Skeletal muscle satellite cell (primary cell): ENCODE data around the gene SSBP3.

Experiments used
- H3K27me3 ChIP-seq: 2 replicates; pipeline ENCODE4 v1.7.0; 2013; ENCODE audit warnings: low read length; ENCODE audit not compliant: control insufficient read depth, insufficient read depth
- H3K36me3 ChIP-seq: 2 replicates; pipeline ENCODE4 v1.7.0; 2013; ENCODE audit warnings: mild to moderate bottlenecking, control low read depth, low read length; ENCODE audit not compliant: insufficient read depth
- H3K4me1 ChIP-seq: 2 replicates; pipeline ENCODE4 v1.7.0; 2013; ENCODE audit warnings: low read length; ENCODE audit not compliant: control insufficient read depth, insufficient read depth
- H3K4me2 ChIP-seq: 2 replicates; pipeline ENCODE4 v1.7.0; 2013; ENCODE audit warnings: mild to moderate bottlenecking, low read length
- H3K4me3 ChIP-seq: 2 replicates; pipeline ENCODE4 v1.7.0; 2013; ENCODE audit warnings: low read length
- H3K9ac ChIP-seq: 2 replicates; pipeline ENCODE4 v1.7.0; 2013; ENCODE audit warnings: mild to moderate bottlenecking, low read depth, low read length, moderate library complexity
- H3K9me3 ChIP-seq: replicated peaks from 2 replicates; pipeline ENCODE4 v1.7.0; 2013; ENCODE audit warnings: mild to moderate bottlenecking, control low read depth, low read length

Gene SSBP3

DNA sequence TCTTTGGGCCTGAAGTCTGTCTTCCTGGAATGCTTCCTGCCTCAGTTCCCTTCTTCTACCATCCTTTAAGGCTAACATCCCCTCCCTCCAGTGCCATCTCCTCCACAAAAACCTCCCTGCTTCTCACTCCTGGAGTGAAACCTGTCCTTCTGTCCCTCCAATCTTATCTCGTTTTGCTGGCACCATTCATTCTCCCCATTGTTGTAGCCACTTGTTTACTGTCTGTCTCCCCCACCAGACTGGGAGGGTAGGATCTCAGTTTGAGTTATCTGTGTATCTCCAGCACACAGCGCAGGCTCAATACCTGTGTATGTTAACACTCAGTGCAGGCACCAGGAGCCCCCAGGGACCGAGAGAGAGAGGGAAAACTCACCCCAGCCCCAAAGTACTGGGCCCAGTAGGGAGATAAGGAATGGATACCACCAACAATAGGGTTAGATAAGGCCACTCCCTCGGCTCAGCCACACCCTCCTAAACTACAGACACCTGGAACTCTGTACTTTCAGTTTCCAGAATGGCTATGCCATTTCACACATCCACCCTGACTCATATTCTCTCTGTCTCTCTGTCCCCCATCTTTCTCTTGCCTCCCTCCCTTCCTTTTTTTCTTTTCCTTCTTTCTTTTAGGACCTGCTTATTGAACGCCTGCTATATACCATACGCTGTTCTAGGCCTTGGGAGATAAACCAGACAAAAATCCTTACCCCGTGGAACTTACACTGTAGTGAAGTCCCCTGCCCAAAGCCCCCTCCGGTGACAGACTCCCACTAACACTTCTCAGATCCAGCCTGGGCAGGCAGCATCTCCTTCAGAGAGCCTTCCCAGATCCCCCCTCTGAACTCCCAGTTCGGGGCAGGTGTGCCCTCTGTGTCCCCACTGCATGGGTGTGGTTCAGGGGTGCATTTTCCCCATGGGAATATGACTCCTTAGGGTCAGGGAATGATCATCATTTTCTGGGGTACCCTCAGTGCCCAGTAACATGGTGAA lies 3.3 kb upstream of the SSBP3 start:
- Histone ChIP-seq H3K9me3 (no peaks in the 10 kb centered on the region), H3K9ac (no peak overlapping the region), H3K4me1 (peaks cover 34% of the 10 kb centered on the region), H3K36me3 (no peaks in the 10 kb centered on the region), H3K4me3 (no peak overlapping the region), H3K27me3 (no peaks in the 10 kb centered on the region), H3K4me2 (no peak overlapping the region)

DNA sequence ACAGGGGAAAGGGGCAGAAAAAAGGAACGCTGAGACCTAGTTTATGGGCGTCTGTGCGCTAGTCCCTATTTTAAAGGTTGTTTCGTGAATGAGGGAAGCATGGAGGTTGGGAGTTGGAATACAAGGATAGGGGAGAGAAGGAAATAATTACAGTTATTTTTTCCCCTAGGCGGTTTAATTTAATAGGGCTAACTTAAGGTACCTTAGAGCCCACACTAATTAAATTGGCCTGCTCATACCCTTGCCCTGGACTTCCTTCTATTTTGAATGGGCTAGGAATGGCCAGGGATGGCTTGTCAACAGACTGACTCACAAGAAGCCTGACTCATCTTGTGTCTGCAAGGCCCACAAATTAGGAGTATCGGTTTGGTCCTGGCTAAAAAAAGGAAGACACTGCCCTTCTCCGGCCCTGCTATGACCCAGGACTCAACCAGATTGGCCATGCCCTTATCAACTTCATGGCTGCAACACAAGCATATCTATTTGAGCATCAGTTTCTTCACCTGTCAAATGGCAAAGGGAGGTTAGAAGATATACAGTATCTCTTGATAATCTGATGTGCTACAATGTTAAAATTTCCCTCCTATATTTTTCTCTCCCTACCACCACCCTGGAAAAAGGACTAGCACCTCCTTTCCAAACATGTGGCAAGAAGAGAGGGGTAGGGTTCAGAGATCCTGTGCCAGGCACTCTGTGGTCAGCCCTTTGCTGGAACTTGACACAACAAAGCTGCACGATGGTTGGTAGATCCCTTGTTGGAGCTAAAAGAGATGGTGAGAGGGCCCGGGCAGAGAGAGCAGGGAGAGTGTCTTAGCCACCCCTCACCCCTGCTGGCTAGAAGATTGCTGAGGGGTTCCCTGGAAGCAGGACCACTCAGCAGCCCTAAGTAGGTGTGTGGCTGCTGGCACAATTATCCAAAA lies 2.2 kb upstream of the SSBP3 start:
- no peaks in the 10 kb centered on the region for H3K27me3 ChIP-seq
- H3K4me2 ChIP-seq, result peak overlapping the region; percentile 98
- no peaks in the 10 kb centered on the region for H3K36me3 ChIP-seq
- peak overlapping the region; percentile 16 for H3K4me3 ChIP-seq
- H3K9ac ChIP-seq, result peak overlapping the region; percentile 2
- peaks cover 39% of the 10 kb centered on the region for H3K4me1 ChIP-seq
- H3K9me3 ChIP-seq, result no peaks in the 10 kb centered on the region

DNA sequence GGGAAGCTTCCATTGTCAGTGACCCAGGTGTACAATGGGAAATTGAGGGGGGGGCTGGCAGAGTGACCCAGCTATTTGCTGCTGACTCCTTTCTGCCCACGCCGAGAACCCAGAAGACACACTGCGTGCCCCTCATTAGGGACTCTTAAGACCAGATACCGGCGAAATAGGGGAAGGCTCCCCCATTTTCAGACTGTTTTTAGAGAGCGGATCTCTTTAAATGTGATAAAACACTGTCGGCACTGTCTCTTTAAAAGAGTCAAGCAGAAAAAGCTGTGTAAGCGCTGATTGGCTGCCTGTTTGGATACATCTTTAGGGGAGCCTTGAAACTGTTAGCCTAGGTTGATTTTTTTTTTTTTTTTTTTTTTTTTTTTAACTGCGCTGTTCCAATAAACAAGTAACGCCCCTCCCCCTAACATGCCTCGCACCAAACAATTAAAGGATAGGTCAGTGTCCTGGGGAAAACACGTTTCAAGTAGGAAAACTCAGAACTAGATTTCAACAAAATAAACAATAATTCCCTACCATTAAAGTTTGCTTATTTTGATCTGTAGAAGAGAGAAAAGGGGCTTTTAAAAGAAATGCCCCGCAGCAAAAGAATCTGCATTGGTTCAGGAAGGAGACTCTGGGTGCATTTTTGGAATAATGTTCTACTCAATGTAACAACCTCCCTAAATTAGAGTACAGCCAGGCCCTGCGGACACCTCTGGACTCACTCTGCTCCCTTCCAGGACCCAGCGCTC lies 1.4 kb upstream of the SSBP3 start:
- Histone ChIP-seq H3K27me3 (no peaks in the 10 kb centered on the region), H3K4me3 (peak overlapping the region; percentile 73), H3K4me2 (peak overlapping the region; percentile 98), H3K9me3 (no peaks in the 10 kb centered on the region), H3K9ac (peak overlapping the region; percentile 62), H3K4me1 (peaks cover 34% of the 10 kb centered on the region), H3K36me3 (peaks cover 2% of the 10 kb centered on the region)

DNA sequence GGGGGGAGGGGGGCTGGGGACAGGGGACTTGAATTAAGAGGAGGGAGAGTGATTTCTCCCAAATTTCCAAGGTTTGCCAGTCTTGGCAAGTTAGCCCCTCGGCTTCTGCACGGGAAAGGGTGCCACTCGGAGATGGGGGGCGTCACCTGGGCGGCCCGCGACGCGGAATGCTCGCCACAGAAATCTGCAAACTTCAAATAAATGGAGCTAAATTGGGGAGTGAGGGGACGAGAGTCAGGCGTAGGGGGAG lies 885 bp upstream of the SSBP3 start:
- no peaks in the 10 kb centered on the region for H3K27me3 ChIP-seq
- H3K4me3 ChIP-seq, result peak overlapping the region; percentile 73
- peaks cover 6% of the 10 kb centered on the region for H3K36me3 ChIP-seq
- H3K4me1 ChIP-seq, result peaks cover 34% of the 10 kb centered on the region
- H3K4me2 ChIP-seq, result peak overlapping the region; percentile 98
- H3K9me3 ChIP-seq, result no peaks in the 10 kb centered on the region
- H3K9ac ChIP-seq, result peak overlapping the region; percentile 62

DNA sequence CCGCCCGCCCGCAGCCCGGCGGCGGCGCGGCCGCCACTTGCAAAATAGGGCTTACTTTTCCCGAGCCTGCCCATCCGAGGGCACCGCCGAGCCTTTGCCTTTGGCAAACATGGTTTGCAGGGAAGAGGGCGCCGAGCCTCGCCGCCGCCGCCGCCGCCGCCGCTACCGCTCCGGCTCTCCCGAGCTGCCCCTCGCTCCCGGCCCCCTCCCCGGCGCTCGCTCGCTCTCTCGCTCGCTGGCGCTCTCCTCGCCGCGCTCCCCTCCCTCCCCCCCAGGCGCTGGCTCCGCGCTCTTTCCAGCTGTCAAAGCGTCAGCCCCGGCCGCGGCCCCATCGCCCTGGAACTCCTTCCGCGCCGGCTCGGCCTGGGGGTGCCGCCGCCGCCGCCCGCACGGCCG lies 298 bp downstream of the SSBP3 start:
- Histone ChIP-seq H3K4me1 (peaks cover 34% of the 10 kb centered on the region), H3K4me2 (no peak overlapping the region), H3K9me3 (no peaks in the 10 kb centered on the region), H3K4me3 (peak overlapping the region; percentile 55), H3K36me3 (peaks cover 17% of the 10 kb centered on the region), H3K27me3 (no peaks in the 10 kb centered on the region), H3K9ac (no peak overlapping the region)

DNA sequence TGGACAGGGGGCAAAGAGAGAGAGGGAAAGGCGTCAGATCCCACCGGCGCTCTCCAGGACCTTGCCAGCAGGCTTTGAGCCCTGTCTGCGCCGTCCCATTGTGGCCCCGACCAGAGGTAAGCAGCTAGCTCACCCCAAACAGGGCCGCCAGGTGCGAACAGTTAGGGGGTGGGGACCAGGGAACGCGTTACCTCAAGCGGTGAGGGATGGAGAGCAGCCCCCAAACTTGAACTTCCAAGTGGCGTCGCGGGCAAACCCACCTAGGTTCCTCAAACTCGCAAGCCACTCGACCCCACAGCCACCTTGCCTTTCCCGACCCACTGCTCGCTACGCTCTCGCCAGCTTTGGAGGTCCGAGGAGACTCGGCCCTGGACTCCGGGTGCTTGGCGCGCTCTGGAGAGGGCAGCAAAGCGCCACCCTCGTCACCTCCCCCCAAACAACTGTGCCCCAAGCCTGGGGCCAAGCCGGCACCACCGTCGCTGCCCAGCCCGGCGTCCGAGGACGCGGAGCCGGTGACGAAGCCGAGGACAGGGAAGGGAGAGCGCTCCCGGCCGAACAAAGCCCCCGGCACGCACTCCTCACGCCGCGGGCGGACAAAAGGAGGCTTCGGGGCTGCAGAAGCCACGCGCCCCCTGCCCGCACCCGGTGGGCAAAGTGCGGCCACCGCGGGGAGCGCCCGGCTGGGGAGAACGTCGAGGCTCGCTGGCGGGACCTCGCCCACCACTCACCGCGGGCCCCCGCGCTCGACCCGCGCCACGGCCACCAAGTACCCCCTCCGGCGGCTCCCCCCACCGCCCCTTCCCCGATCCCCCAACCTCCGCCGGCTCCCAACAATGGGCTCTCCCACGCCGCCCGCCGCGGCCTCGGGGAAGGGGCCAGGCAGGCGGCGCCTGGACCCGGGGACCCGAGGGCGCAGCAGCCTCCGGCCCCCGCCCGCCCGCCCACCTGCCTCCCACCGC lies 976 bp downstream of the SSBP3 start:
- Histone ChIP-seq H3K27me3 (no peaks in the 10 kb centered on the region), H3K9ac (peak overlapping the region; percentile 64), H3K9me3 (no peaks in the 10 kb centered on the region), H3K4me1 (peaks cover 34% of the 10 kb centered on the region), H3K36me3 (peaks cover 24% of the 10 kb centered on the region), H3K4me3 (peak overlapping the region; percentile 81), H3K4me2 (peak overlapping the region; percentile 92)

DNA sequence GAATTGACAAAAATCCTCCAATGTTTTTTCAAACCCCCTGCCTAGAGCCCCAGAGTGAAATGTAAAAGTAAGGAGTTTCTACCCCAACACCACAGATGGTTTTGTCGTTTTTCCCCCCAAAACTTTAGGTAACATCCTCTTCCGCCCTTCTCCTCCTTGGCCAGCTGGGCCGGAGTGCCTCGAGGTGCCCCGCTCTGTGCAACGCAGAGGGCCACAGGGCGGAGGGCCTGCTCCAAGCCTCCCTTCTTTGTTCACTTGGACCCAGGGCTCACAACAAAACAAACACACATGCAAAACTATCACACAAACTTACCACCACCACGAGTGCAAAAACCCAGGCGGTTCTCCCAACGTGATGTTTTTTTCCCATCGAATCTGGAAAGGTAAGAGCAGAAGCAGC lies 1.9 kb downstream of the SSBP3 start:
- Histone ChIP-seq H3K36me3 (peaks cover 27% of the 10 kb centered on the region), H3K4me3 (peak overlapping the region; percentile 81), H3K9ac (no peak overlapping the region), H3K27me3 (no peaks in the 10 kb centered on the region), H3K4me2 (peak overlapping the region; percentile 92), H3K9me3 (no peaks in the 10 kb centered on the region), H3K4me1 (peaks cover 34% of the 10 kb centered on the region)

DNA sequence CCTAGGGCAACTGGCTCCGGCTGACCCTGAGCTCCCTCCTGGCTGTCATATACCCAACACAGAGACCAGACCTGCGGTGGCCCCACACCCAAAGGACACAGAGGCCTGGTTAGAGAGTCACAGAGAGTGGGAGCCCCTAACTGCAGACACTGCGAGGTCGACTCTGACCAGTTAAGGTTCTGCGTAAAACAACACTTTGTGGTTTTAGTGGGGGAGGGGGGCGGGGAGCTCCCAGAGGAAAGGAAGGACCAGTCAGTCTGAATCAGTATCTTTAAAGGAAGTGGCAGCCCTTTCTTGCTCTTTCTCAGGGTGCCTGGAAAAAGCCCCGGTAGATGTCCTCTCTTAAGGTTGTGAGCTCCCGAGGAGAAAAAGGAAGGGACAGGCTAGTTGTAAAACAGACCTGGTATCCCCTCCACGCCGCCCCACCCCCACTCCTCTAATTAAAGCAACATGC lies 2.4 kb downstream of the SSBP3 start:
- no peaks in the 10 kb centered on the region for H3K9me3 ChIP-seq
- peaks cover 32% of the 10 kb centered on the region for H3K4me1 ChIP-seq
- H3K4me3 ChIP-seq, result peak overlapping the region; percentile 42
- no peak overlapping the region for H3K9ac ChIP-seq
- no peaks in the 10 kb centered on the region for H3K27me3 ChIP-seq
- H3K4me2 ChIP-seq, result peak overlapping the region; percentile 92
- peaks cover 31% of the 10 kb centered on the region for H3K36me3 ChIP-seq

DNA sequence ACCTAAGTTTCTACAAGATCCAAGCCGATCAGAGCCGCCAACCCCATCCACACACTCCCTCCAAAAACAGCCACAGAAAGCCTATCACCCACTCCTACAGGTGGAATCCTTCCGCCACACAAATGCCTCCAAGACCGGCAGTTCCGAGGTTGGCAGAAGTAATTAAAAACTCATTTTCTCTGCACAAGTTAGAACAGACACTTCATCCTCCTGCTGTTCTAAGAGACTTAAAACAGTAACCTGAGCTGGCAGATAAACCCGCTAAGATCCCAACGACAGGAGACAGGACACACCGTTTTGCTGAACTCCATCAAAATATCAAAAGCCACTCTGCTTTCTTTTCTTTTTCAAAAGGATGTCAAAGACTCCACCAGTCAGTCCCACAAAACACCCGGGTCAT lies 2.8 kb downstream of the SSBP3 start:
- H3K4me2 ChIP-seq, result peak overlapping the region; percentile 92
- peaks cover 27% of the 10 kb centered on the region for H3K4me1 ChIP-seq
- H3K27me3 ChIP-seq, result no peaks in the 10 kb centered on the region
- no peak overlapping the region for H3K9ac ChIP-seq
- peak overlapping the region; percentile 42 for H3K4me3 ChIP-seq
- H3K9me3 ChIP-seq, result no peaks in the 10 kb centered on the region
- peaks cover 35% of the 10 kb centered on the region for H3K36me3 ChIP-seq

DNA sequence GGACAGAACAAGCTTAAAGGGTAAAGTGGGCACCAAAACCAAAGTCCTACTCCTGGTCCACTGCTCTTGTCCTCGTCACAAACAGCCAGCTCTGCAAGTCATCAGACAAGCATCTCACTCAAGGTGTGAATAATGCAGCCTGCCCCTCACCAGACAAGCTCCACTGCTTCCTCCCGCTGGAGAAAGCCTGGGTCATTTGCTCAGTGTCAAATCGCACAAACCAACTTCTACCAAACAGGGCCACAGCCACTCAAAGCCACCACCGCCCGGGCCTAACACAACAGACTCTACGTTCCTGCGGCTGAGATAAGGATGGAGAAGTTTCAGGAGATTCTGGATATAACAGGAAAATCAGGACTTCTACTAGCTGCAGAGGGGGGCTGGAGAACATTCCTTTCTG lies 3.3 kb downstream of the SSBP3 start:
- H3K4me3 ChIP-seq, result no peak overlapping the region
- H3K4me2 ChIP-seq, result no peak overlapping the region
- H3K27me3 ChIP-seq, result no peaks in the 10 kb centered on the region
- no peaks in the 10 kb centered on the region for H3K9me3 ChIP-seq
- peaks cover 40% of the 10 kb centered on the region for H3K36me3 ChIP-seq
- H3K4me1 ChIP-seq, result peaks cover 22% of the 10 kb centered on the region
- H3K9ac ChIP-seq, result no peak overlapping the region
